CMK (cell line): ENCODE measurements around the gene EIF4H.
A peak's percentile ranks its signal among the peaks of the same experiment; 100 is the strongest.
"Not testable (repeated sequence)": the region's sequence is repeated elsewhere in the genome, so short reads cannot be mapped to it uniquely, and the experiment has no call there.

Source experiments
- DNase-seq: peaks from one replicate; pipeline ENCODE4 v3.0.0-alpha.2; 2010; ENCODE audit warnings: low read depth

EIF4H gene

GRCh38 chr7:74199551-74200355, 25.6 kb downstream of the EIF4H start:
- no peak for DNase-seq

DNA sequence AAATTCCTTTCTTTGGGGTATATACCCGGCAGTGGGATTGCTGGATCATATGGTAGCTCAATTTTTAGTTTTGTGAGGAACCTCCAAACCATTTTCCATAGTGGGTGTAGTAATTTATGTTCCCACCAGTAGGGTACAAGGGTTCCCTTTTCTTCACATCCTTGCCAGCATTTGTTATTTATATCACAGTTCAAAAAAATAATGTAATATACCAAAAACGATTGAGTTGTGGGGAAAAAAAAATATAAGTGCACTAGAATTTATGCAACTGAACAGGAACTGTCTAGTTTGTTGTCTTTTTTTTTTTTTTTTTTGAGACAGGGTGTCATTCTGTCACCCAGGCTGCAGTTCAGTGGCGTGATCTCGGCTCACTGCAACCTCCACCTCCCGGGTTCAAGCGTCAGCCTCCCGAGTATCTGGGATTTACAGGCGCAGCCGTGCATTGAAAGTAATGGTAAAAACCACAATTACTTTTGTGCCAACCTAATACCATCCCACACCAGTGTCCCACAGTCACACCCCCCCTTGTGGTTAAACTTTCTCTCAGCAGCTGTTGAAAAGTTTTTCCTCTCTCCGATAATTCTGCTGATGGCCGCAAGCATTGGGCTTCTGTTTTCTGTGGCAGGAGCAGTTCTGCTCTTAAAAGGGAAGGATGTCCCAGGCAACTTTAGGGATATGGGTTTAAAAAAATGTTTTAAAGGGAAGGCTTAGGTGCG, 28.8 kb downstream of the EIF4H start:
- peak; percentile 51 for DNase-seq

DNA sequence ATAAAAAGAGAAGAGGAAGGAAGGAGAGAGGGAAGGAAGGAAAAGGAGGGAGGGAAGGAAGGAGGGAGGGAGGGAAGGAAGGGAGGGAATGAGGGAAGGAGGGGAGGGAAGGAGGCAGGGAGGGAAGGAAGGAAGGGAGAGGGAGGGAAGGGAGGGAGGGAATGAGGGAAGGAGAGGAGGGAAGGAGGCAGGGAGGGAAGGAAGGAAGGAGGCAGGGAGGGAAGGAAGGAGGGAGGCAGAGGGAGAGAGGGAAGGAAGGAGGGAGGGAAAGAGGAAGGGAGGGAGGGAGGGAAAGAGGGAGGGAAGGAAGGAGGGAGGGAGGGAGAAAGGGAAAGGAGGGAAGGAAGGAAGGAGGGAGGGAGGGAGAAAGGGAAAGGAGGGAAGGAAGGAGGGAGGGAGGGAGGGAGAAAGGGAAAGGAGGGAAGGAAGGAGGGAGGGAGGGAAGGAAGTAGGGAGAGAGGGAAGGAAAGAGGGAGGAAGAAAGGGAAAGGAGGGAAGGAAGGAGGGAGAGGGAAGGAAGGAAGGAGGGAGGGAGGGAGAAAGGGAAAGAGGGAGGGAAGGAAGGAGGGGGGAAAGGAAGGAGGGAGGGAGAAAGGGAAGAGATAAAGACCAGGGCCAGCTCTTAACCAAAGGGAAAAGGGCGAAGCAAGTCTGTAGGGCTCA, 29.9 kb downstream of the EIF4H start:
- DNase-seq: no peak

GRCh38 chr7:74206052-74206451, 31.9 kb downstream of the EIF4H start:
- DNase-seq: not testable (repeated sequence)

- DNase-seq: peak; percentile 49
Measured at GRCh38 chr7:74206589-74207120, 32.5 kb downstream of the EIF4H start.

- DNase-seq: no peak
Measured at GRCh38 chr7:74207586-74207985, 33.4 kb downstream of the EIF4H start.

GRCh38 chr7:74208241-74208640, 34.1 kb downstream of the EIF4H start:
- not testable (repeated sequence) for DNase-seq

- no peak for DNase-seq
Measured at GRCh38 chr7:74212661-74213060, 38.5 kb downstream of the EIF4H start.

DNA sequence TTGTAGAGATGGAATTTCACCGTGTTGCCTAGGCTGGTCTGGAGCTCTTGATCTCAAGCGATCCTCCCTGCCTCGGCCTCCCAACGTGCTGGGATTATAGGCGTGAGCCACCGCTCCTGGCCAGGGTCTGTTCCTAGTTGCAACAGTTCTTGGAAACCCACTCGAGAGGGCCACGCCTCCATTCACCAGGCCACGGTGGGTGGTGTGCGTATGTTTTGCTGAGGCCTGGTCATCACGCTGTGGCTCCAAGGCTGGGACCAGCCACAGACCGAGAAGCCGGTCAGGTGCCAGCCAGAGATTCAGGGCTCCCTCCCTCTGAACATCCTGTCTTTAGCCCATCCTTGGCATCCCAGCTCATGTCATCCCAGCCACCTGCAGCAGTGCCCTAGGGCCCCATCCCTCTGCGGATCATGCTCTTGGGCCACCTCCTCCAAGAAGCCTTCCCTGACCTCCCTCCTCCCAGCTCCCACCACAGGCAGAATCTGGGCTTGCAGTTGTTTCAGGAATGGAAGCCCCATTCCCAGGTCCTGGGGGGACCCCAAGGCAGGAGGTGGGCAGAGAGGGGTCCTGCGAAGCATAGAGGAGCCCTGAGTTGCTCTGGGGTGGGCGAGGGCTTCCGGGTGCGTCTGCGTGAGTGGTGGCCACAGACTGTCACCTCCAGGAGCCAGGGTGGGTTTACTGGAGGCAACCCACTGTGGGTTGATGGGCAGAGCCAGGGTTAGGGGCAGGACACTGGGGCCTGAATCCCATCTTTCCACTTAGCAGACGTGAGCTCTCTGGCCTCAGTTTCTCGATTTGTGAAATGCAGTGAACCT, 40.9 kb downstream of the EIF4H start:
- DNase-seq: no peak

GRCh38 chr7:74215921-74216320, 41.8 kb downstream of the EIF4H start:
- no peak for DNase-seq

GRCh38 chr7:74216361-74216761, 42.2 kb downstream of the EIF4H start:
- DNase-seq: no peak

GRCh38 chr7:74217455-74218342, 43.5 kb downstream of the EIF4H start:
- DNase-seq: no peak

DNA sequence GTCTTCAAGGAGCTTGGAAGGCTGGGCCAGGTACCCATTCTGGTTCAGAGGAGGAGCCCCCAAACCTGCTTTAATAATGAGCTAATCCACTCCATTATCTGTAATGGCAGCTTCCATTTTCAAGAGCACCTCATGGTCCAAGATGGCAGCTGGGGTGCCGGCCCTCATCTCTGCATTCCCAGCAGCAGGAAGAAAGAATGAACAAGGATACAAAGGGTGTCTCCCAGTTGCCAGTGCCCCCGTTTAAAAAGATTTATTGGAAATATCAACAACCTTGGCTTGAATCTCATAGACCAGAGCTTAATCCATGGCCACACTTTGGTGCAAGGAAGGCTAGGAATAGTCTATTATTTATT, 44.2 kb downstream of the EIF4H start:
- DNase-seq: no peak

DNA sequence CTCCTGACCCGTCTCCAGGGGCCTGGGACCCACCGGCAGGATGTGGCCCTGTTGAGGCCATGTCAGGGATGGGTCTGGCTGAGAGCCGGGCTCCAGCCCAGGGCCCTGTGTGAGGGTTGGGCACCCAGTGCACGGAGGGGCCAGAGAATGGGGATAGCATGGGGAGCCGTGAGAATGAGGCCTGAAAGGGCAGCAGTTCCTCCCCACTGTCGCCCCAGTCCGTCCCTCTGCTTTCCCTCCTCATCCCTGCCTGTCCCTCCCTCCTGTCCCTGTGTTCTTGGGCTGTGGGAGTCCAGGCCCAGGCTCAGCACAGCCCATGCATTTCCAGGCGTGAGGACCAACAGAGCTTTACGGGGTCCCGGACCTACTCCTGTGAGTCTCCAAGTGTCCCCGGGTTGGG, 45.3 kb downstream of the EIF4H start:
- DNase-seq: no peak

- DNase-seq: no peak
Measured at GRCh38 chr7:74220229-74220628, 46.1 kb downstream of the EIF4H start.

DNA sequence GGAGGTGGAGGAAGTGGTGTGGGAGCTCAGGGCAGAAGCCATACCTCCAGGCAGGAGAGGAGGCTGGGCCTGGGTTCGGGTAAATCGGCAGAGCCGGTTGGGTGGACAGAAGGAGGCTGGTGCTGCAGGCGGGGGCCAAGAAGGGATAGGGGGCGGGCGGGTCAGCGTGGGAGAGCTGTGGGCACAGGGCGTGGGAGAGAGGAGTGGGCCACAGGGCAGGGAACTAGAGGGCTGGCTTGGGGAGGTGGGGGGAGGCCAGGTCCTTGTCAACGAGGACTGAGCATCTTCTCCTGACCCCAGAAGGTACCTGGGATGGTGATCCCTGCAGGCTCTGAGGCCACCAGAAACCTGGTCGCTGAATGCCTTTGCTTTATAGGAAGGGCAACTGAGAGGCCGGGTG, 47.6 kb downstream of the EIF4H start:
- DNase-seq: no peak

DNA sequence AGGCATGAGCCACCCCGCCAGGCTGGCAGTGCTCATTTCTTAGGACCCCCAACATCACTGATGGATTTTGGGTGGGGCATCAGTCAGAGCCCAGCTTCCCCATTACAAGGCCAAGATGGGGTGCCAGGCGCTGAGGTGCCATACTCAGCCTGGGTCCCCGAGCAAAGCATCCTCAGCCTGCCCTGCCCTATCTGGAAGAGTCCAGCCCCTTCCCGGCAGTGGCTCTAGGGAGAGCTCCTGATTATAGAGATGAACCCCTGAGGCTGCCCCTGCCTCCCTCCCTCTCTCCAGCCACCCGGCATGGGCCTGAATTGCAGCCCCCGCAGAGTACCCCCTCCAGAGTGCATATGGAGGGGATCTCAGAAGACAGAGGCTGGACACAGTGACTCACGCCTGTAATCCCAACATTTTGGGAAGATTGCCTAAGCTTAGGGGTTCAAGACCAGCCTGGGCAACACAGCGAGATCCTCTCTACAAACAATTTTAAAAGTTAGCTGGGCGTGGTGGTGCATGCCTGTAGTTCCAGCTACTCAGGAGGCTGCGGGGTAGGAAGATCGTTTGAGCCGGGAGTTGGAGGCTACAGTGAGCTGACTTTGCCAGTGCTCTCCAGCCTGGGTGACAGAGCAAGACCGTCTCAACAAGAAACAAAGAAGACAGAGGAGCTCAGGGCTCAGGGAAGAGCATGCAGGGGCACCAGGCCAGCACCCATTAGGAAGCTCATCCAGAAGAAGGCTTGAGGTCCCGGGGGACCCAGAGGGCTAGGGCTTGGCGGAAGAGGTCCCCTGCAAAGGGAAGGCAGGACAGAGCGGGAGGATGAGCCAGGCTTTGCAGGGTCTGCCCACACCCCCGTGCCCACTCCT, 48.9 kb downstream of the EIF4H start:
- DNase-seq: no peak

GRCh38 chr7:74223711-74224510, 49.8 kb downstream of the EIF4H start:
- DNase-seq: no peak

DNA sequence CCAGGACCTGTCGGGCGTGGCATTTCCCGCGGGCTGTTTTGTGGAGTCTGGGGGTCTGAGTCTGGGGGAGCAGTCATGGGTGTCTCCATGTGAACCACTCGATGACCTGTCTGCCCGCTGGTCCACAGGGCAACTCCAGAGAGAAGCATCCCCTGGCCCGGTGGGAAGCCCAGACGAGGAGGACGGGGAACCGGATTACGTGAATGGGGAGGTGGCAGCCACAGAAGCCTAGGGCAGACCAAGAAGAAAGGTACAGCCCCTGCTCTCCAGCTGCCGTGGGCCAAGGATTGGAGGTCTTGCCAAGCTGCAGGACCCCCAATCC, 50.3 kb downstream of the EIF4H start:
- DNase-seq: no peak
